NCI-H82 treated with DMSO at 0.1 percent for 48 hours (cell line): ENCODE results near the gene CUL2.

Experiments
- DNase-seq: peaks from one replicate; lab custom pipeline; 2025; ENCODE audit not compliant: unreplicated experiment; lab: John Stamatoyannopoulos, UW

CUL2 gene

GRCh38 chr10:35090162-35090954, at the start of gene CUL2:
TSS of gene CUL2 (minus strand) at chr10:35090341. CDS start at chr10:35071317, 19,024 bp downstream.
- DNase-seq, result peak; percentile 76

- no peak for DNase-seq
Measured at GRCh38 chr10:35136263-35136815, 46.2 kb upstream of the CUL2 start.

- DNase-seq, result no peak
Measured at GRCh38 chr10:35135861-35136260, 45.7 kb upstream of the CUL2 start.

- no peak for DNase-seq
Measured at GRCh38 chr10:35133586-35133985, 43.4 kb upstream of the CUL2 start.

GRCh38 chr10:35132727-35133126, 42.6 kb upstream of the CUL2 start:
- no peak for DNase-seq

GRCh38 chr10:35130663-35131062, 40.5 kb upstream of the CUL2 start:
- DNase-seq, result no peak

GRCh38 chr10:35129185-35129674, 39.1 kb upstream of the CUL2 start:
- DNase-seq, result no peak

- no peak for DNase-seq
Measured at GRCh38 chr10:35127289-35127891, 37.2 kb upstream of the CUL2 start.

GRCh38 chr10:35126530-35127288, 36.6 kb upstream of the CUL2 start, which contains the start of gene CREM:
TSS of gene CREM (plus strand) at chr10:35126846. CDS start at chr10:35137836, 10,990 bp downstream.
- peak; percentile 91 for DNase-seq

- no peak for DNase-seq
Measured at GRCh38 chr10:35126062-35126529, 36.0 kb upstream of the CUL2 start.

GRCh38 chr10:35124540-35124939, 34.4 kb upstream of the CUL2 start:
- no peak for DNase-seq

- DNase-seq, result no peak
Measured at GRCh38 chr10:35119378-35119777, 29.2 kb upstream of the CUL2 start.

- no peak for DNase-seq
Measured at GRCh38 chr10:35112571-35112970, 22.4 kb upstream of the CUL2 start.

GRCh38 chr10:35103882-35104281, 13.7 kb upstream of the CUL2 start:
- no peak for DNase-seq

- no peak for DNase-seq
Measured at GRCh38 chr10:35097510-35097909, 7.4 kb upstream of the CUL2 start.

- no peak for DNase-seq
Measured at GRCh38 chr10:35096312-35096711, 6.2 kb upstream of the CUL2 start.

- DNase-seq, result no peak
Measured at GRCh38 chr10:35092851-35093250, 2.7 kb upstream of the CUL2 start.

GRCh38 chr10:35091994-35092790, 2.1 kb upstream of the CUL2 start:
- DNase-seq, result no peak

- DNase-seq, result no peak
Measured at GRCh38 chr10:35089611-35090161, 455 bp downstream of the CUL2 start.

GRCh38 chr10:35083242-35083641, 6.9 kb downstream of the CUL2 start:
- no peak for DNase-seq
